HCT116 (cell line): ENCODE results near the gene MUC4.

Experiments
- CTCF ChIP-seq, 3 experiments: fragments of 200-600 bp in 1 of 3; sonication (generic) in 1 of 3; IDR thresholded peaks in 2 of 3; conservative IDR thresholded peaks in 1 of 3; 2 replicates each; pipeline ENCODE4 v1.5.1; 2012 to 2017; ENCODE audit warnings: low read depth in 2 of 3, low read length in 2 of 3, antibody characterized with exemption in 1 of 3, borderline replicate concordance in 1 of 3, control low read depth in 1 of 3, mild to moderate bottlenecking in 1 of 3, mixed read lengths in 1 of 3, mixed run types in 1 of 3, moderate library complexity in 1 of 3; ENCODE audit not compliant: insufficient read depth in 1 of 3
- EZH2 ChIP-seq: fragments of 200-600 bp; sonication (generic); IDR thresholded peaks from 2 replicates; pipeline ENCODE4 v1.6.1; 2017; ENCODE audit warnings: antibody characterized with exemption, mixed run types
- EZH2phosphoT487 ChIP-seq: fragments of 200-600 bp; IDR thresholded peaks from 2 replicates; pipeline ENCODE4 v1.6.1; 2018; ENCODE audit warnings: antibody characterized with exemption, borderline replicate concordance
- JUND ChIP-seq: IDR thresholded peaks from 2 replicates; pipeline ENCODE4 v1.6.1; 2012
- MAX ChIP-seq: IDR thresholded peaks from 2 replicates; pipeline ENCODE4 v1.6.1; 2012
- POLR2A ChIP-seq: IDR thresholded peaks from 2 replicates; pipeline ENCODE4 v1.7.0; 2011; ENCODE audit warnings: borderline replicate concordance; ENCODE audit not compliant: insufficient read depth, insufficient read length; ENCODE audit errors: extremely low read depth
- RAD21 ChIP-seq: IDR thresholded peaks from 2 replicates; pipeline ENCODE4 v1.6.1; 2012; ENCODE audit warnings: low read depth, mild to moderate bottlenecking
- REST ChIP-seq: IDR thresholded peaks from 2 replicates; pipeline ENCODE4 v1.6.1; 2012; ENCODE audit warnings: low read depth
- SIN3A ChIP-seq: IDR thresholded peaks from 2 replicates; pipeline ENCODE4 v1.6.1; 2012; ENCODE audit warnings: low read depth
- SP1 ChIP-seq: IDR thresholded peaks from 2 replicates; pipeline ENCODE4 v1.6.1; 2012; ENCODE audit warnings: low read depth
- TCF7L2 ChIP-seq: IDR thresholded peaks from 2 replicates; pipeline ENCODE4 v1.7.0; 2011; ENCODE audit warnings: borderline replicate concordance, inconsistent platforms; ENCODE audit not compliant: insufficient read depth, insufficient read length; ENCODE audit errors: extremely low read depth
- ZFX ChIP-seq: fragments of 450-650 bp; IDR thresholded peaks from 2 replicates; pipeline ENCODE4 v1.6.1; 2017

- no peak for TF ChIP-seq EZH2
- TF ChIP-seq CTCF (IDR thresholded peaks at IDR 0.05 in 2 of 3, conservative IDR thresholded peaks at IDR 0.05 in 1 of 3; ENCODE audit: borderline replicate concordance in 1 of 3, insufficient read depth in 1 of 3, low read depth in 2 of 3, low read length in 2 of 3), result no peak
- TF ChIP-seq REST, result no peak
- no peak for TF ChIP-seq POLR2A
- TF ChIP-seq ZFX, result no peak
- TF ChIP-seq EZH2phosphoT487, result no peak
- no peak for TF ChIP-seq TCF7L2
- TF ChIP-seq JUND, result no peak
- TF ChIP-seq MAX, result no peak
- TF ChIP-seq RAD21, result no peak
- TF ChIP-seq SP1, result no peak
- TF ChIP-seq SIN3A, result no peak
Measured at GRCh38 chr3:195790901-195791300, 20.8 kb downstream of the MUC4 start.
